Lung (tissue), 12 donors: ENCODE data around the gene B9D2. TPM values are rescaled to one million over a fixed set of nuclear protein-coding genes. Genes with fewer than 3 reads are reported as not detected.

Source experiments
- ATAC-seq: fragments of 200-7000 bp; cut with Tn5 transposase; one replicate; pipeline ENCODE4 v1.9.1; 2020; ENCODE audit warnings: moderate number of reproducible peaks; ENCODE audit not compliant: insufficient read depth, low FRiP score
- DNase-seq, 3 donors: peaks; one replicate each; pipeline ENCODE4 v3.0.0-alpha.2; 2013 to 2017
- H3K27ac ChIP-seq, 2 donors: one replicate each; pipeline ENCODE4 v1.5.1; 2013; ENCODE audit warnings: mild to moderate bottlenecking in 2 of 2, moderate library complexity in 2 of 2, control low read depth in 1 of 2, inconsistent platforms in 1 of 2, low read depth in 1 of 2, low read length in 1 of 2
- H3K27me3 ChIP-seq, 3 donors: one replicate each; pipeline ENCODE4 v1.5.1; 2013; ENCODE audit warnings: low read length in 2 of 3; ENCODE audit not compliant: control insufficient read depth in 3 of 3, insufficient read depth in 3 of 3
- H3K36me3 ChIP-seq, 4 donors: one replicate each; pipeline ENCODE4 v1.5.1; 2013; ENCODE audit warnings: low read length in 4 of 4, mild to moderate bottlenecking in 1 of 4, moderate library complexity in 1 of 4; ENCODE audit not compliant: control insufficient read depth in 4 of 4, insufficient read depth in 4 of 4
- H3K4me1 ChIP-seq, 5 donors: one replicate each; pipeline ENCODE4 v1.5.1; 2013; ENCODE audit warnings: low read length in 5 of 5, mild to moderate bottlenecking in 2 of 5, moderate library complexity in 1 of 5; ENCODE audit not compliant: control insufficient read depth in 5 of 5, insufficient read depth in 5 of 5
- H3K4me3 ChIP-seq: one replicate; pipeline ENCODE4 v1.5.1; 2013; ENCODE audit warnings: mild to moderate bottlenecking, control low read depth, moderate library complexity
- H3K9ac ChIP-seq, 2 donors: one replicate each; pipeline ENCODE4 v1.5.1; 2013; ENCODE audit warnings: low read length in 2 of 2, control low read depth in 1 of 2; ENCODE audit not compliant: insufficient read depth in 1 of 2
- H3K9me3 ChIP-seq, 4 donors: one replicate each; pipeline ENCODE4 v1.5.1; 2013; ENCODE audit warnings: low read length in 3 of 4, mild to moderate bottlenecking in 1 of 4, moderate library complexity in 1 of 4; ENCODE audit not compliant: control insufficient read depth in 4 of 4, insufficient read depth in 3 of 4
- CTCF ChIP-seq: IDR thresholded peaks from 2 replicates; pipeline ENCODE4 v1.5.1; 2012; ENCODE audit warnings: mild to moderate bottlenecking; ENCODE audit errors: control extremely low read depth, extremely low read depth
- WGBS, 2 donors: extraction: QIAGEN DNeasy Blood & Tissue Kit; methylation state at CpG; one replicate each; pipeline ENCODE4 v1.1.7; 2013; 5-methylcytosine and 5-hydroxymethylcytosine counted together
- polyA plus RNA-seq, 2 donors: library from polyadenylated mRNA; stranded (reverse); fragments of 200-250 nt; gene quantifications; one replicate each; pipeline ENCODE4 v1.2.1, GENCODE V29; 2013
- total RNA-seq, 2 donors: library from RNA; depleted of rRNA in 1 of 2; stranded (reverse); fragments of >200 nt in 1 of 2; gene quantifications; one replicate each; pipeline ENCODE4 v1.2.1, GENCODE V29; 2014 to 2021
- donor health status: control.
- donor health status: control.
- donor health status: Bipolar disorder and iron deficiency.
- donor health status: healthy.
- donor health status: DM: yes; HTN: yes; CAD: no.

The B9D2 gene
- total and polyA plus RNA-seq, 4 donors: 10.2 to 18.6 (median 14.0) TPM

- 20 to 28% methylated on average over 30 of the region's 30 CpGs for WGBS, 2 donors
- Histone ChIP-seq H3K27ac (peak overlapping the region; percentile 71 to 75), H3K4me1 (peaks cover 0 to 45% (median 23%) of the 10 kb centered on the region in 5 donors), H3K9me3 (no peaks in the 10 kb centered on the region), H3K4me3 (peak overlapping the region; percentile 2), H3K9ac (no peak overlapping the region), H3K27me3 (no peaks in the 10 kb centered on the region), H3K36me3 (peaks cover 0 to 16% (median 3%) of the 10 kb centered on the region in 4 donors)
- DNase-seq (peak; percentile 33 to 57 (median 39)), ATAC-seq (no peak)
- no peak for TF ChIP-seq CTCF
Measured at GRCh38 chr19:41325947-41326706, 37.8 kb downstream of the B9D2 start.

- Histone ChIP-seq H3K4me3 (peak overlapping the region; percentile 2), H3K27ac (peak overlapping the region; percentile 71 to 75), H3K27me3 (no peaks in the 10 kb centered on the region), H3K4me1 (peaks cover 0 to 45% (median 23%) of the 10 kb centered on the region in 5 donors), H3K9ac (no peak overlapping the region), H3K9me3 (no peaks in the 10 kb centered on the region), H3K36me3 (peaks cover 0 to 17% (median 5%) of the 10 kb centered on the region in 4 donors)
- TF ChIP-seq CTCF: no peak
- 16 to 26% methylated on average over 10 of the region's 10 CpGs for WGBS, 2 donors
- no peak for ATAC-seq
- no peak for DNase-seq
Measured at GRCh38 chr19:41325640-41325946, 38.4 kb downstream of the B9D2 start.

GRCh38 chr19:41324921-41325639, 38.9 kb downstream of the B9D2 start:
- H3K27me3 ChIP-seq: no peaks in the 10 kb centered on the region
- no peak overlapping the region for H3K4me3 ChIP-seq
- peaks cover 0 to 45% (median 23%) of the 10 kb centered on the region in 5 donors for H3K4me1 ChIP-seq
- H3K9me3 ChIP-seq: no peaks in the 10 kb centered on the region
- no peak for TF ChIP-seq CTCF
- peak overlapping the region in 1 of 2 donors; percentile 61 for H3K9ac ChIP-seq
- 8 to 10% methylated on average over 23 of the region's 23 CpGs for WGBS, 2 donors
- DNase-seq: peak; percentile 47 to 71 (median 65)
- no peak for ATAC-seq
- H3K36me3 ChIP-seq: peaks cover 0 to 21% (median 8%) of the 10 kb centered on the region in 4 donors
- peak overlapping the region; percentile 71 to 76 for H3K27ac ChIP-seq
